GM13976 (cell line): ENCODE results near the gene PLXNA2.

ENCODE experiments used
- DNase-seq: peaks from one replicate; pipeline ENCODE4 v3.0.0; 2012; ENCODE audit warnings: low spot score
- CTCF ChIP-seq: IDR thresholded peaks from 2 replicates; pipeline ENCODE4 v1.5.1; 2012; ENCODE audit warnings: borderline replicate concordance, mild to moderate bottlenecking; ENCODE audit not compliant: insufficient read depth; ENCODE audit errors: extremely low read depth, missing control alignments, control extremely low read depth
- in situ Hi-C: fragments of 300-500 bp; cut with MboI; formaldehyde crosslinking; loops from one replicate; pipeline ENCODE4 v1.12.0; 2022; ENCODE audit warnings: low sequenced_read_pairs, mixed read lengths, inconsistent platforms; ENCODE audit not compliant: unreplicated experiment

The PLXNA2 gene

GRCh38 chr1:208002672-208003071, 241.5 kb downstream of the PLXNA2 start:
- no peak for TF ChIP-seq CTCF
- in situ Hi-C loops, result no loop called here
- DNase-seq, result no peak

GRCh38 chr1:208002078-208002477, 242.1 kb downstream of the PLXNA2 start:
- no peak for TF ChIP-seq CTCF
- in situ Hi-C loops, result no loop called here
- DNase-seq, result no peak

GRCh38 chr1:208000504-208000903, 243.7 kb downstream of the PLXNA2 start:
- DNase-seq, result no peak
- TF ChIP-seq CTCF, result no peak
- in situ Hi-C loops, result no loop called here

GRCh38 chr1:207999972-208000371, 244.2 kb downstream of the PLXNA2 start:
- in situ Hi-C loops, result no loop called here
- no peak for DNase-seq
- TF ChIP-seq CTCF, result no peak

- no peak for DNase-seq
- in situ Hi-C loops, result no loop called here
- no peak for TF ChIP-seq CTCF
Observed at GRCh38 chr1:207999274-207999915, 244.8 kb downstream of the PLXNA2 start.

GRCh38 chr1:207998691-207999090, 245.5 kb downstream of the PLXNA2 start:
- TF ChIP-seq CTCF, result no peak
- in situ Hi-C loops, result no loop called here
- no peak for DNase-seq
